Endodermal cell (in vitro differentiated cells): ENCODE results near the gene LRIG1. TPM values are rescaled to one million over a fixed set of nuclear protein-coding genes. Genes with fewer than 3 reads are reported as not detected.

ENCODE experiments used
- DNase-seq: peaks from one replicate; pipeline ENCODE4 v3.0.0-alpha.2; 2017
- H3K27ac ChIP-seq: 2 replicates; pipeline ENCODE4 v1.5.1; 2013; ENCODE audit warnings: mild to moderate bottlenecking, low read depth, low read length, moderate library complexity
- H3K27me3 ChIP-seq: 2 replicates; pipeline ENCODE4 v1.6.1; 2013; ENCODE audit warnings: mild to moderate bottlenecking, low read length, moderate library complexity; ENCODE audit not compliant: insufficient read depth, control insufficient read depth, poor library complexity, severe bottlenecking
- H3K36me3 ChIP-seq: 2 replicates; pipeline ENCODE4 v1.7.0; 2013; ENCODE audit warnings: mild to moderate bottlenecking, low read length, moderate library complexity; ENCODE audit not compliant: control insufficient read depth, insufficient read depth
- H3K4me1 ChIP-seq: one replicate; pipeline ENCODE4 v1.7.0; 2013; ENCODE audit warnings: low read length; ENCODE audit not compliant: control insufficient read depth, insufficient read depth
- H3K4me3 ChIP-seq: 2 replicates; pipeline ENCODE4 v1.5.1; 2013; ENCODE audit warnings: mild to moderate bottlenecking, low read length, moderate library complexity
- H3K9ac ChIP-seq: 2 replicates; pipeline ENCODE4 v1.6.1; 2013; ENCODE audit warnings: mild to moderate bottlenecking, low read length, moderate library complexity; ENCODE audit not compliant: poor library complexity, severe bottlenecking; ENCODE audit errors: extremely low read depth
- H3K9me3 ChIP-seq: 2 replicates; pipeline ENCODE4 v1.6.1; 2013; ENCODE audit warnings: mild to moderate bottlenecking, low read length, moderate library complexity; ENCODE audit not compliant: control insufficient read depth
- H3K27ac Mint-ChIP-seq: 2 replicates; pipeline ENCODE4 v1.8.0; 2020; ENCODE audit warnings: mixed read lengths
- H3K27me3 Mint-ChIP-seq: 2 replicates; pipeline ENCODE4 v1.8.0; 2021; ENCODE audit warnings: mild to moderate bottlenecking, mixed read lengths; ENCODE audit not compliant: insufficient read depth
- H3K36me3 Mint-ChIP-seq: 2 replicates; pipeline ENCODE4 v1.8.0; 2020; ENCODE audit warnings: low read depth, mixed read lengths
- H3K4me1 Mint-ChIP-seq: 2 replicates; pipeline ENCODE4 v1.8.0; 2020; ENCODE audit warnings: mixed read lengths
- H3K4me3 Mint-ChIP-seq: 2 replicates; pipeline ENCODE4 v1.8.0; 2020; ENCODE audit warnings: mild to moderate bottlenecking, moderate library complexity, mixed read lengths
- H3K9me3 Mint-ChIP-seq: 2 replicates; pipeline ENCODE4 v1.8.0; 2020; ENCODE audit warnings: mild to moderate bottlenecking, mixed read lengths
- CTCF ChIP-seq: fragments of 200-600 bp; sonication (generic); conservative IDR thresholded peaks from 2 replicates; pipeline ENCODE4 v1.5.0; 2021; ENCODE audit warnings: antibody characterized with exemption, mild to moderate bottlenecking
- WGBS, 2 experiments: methylation state at CpG; one replicate each; pipeline versions ENCODE4 v1.1.5 to v1.1.7; 2013; ENCODE audit warnings: missing lambda C conversion rate in 2 of 2, mixed read lengths in 1 of 2; ENCODE audit not compliant: insufficient coverage in 1 of 2, insufficient read length in 1 of 2; 5-methylcytosine and 5-hydroxymethylcytosine counted together
- total RNA-seq, 2 donors: library from RNA; stranded (reverse); fragmentation: NEBNext Ultra II Directional in 1 of 2; extraction: Animal tissue kit (Norgen Biotek cat#: 25700) in 1 of 2; gene quantifications; 2 replicates in 1 of 2; 3 replicates in 1 of 2; pipeline ENCODE4 v1.2.1, GENCODE V29; 2021

LRIG1 gene
- total RNA-seq, 2 donors from 2014 or later, result 37.5 to 42.3 TPM

GRCh38 chr3:66399529-66400232, 101.1 kb downstream of the LRIG1 start:
- Histone ChIP-seq H3K9ac (no peak overlapping the region), H3K9me3 (no peaks in the 10 kb centered on the region), H3K27ac (no peak overlapping the region), H3K4me1 (no peaks in the 10 kb centered on the region), H3K36me3 (peaks cover 91% of the 10 kb centered on the region), H3K27me3 (no peaks in the 10 kb centered on the region), H3K4me3 (no peak overlapping the region)
- Mint-ChIP-seq H3K9me3 (no peaks in the 10 kb centered on the region), H3K4me3 (no peak overlapping the region), H3K4me1 (peaks cover 20% of the 10 kb centered on the region), H3K27ac (no peak overlapping the region), H3K27me3 (no peaks in the 10 kb centered on the region), H3K36me3 (peaks cover 67% of the 10 kb centered on the region)
- TF ChIP-seq CTCF, result no peak
- peak; percentile 25 for DNase-seq
- 95 to 97% methylated on average over 7 to 10 of the region's 10 CpGs for WGBS, 2 experiments

- no peak overlapping the region for H3K9ac ChIP-seq
- H3K4me1 Mint-ChIP-seq, result peaks cover 11% of the 10 kb centered on the region
- no peak overlapping the region for H3K4me3 Mint-ChIP-seq
- no peaks in the 10 kb centered on the region for H3K27me3 Mint-ChIP-seq
- peak overlapping the region; percentile 62 for H3K27ac ChIP-seq
- H3K9me3 ChIP-seq, result no peaks in the 10 kb centered on the region
- TF ChIP-seq CTCF, result no peak
- H3K27ac Mint-ChIP-seq, result peak overlapping the region; percentile 50
- H3K4me3 ChIP-seq, result no peak overlapping the region
- no peaks in the 10 kb centered on the region for H3K4me1 ChIP-seq
- H3K36me3 ChIP-seq, result peaks cover 91% of the 10 kb centered on the region
- no peaks in the 10 kb centered on the region for H3K9me3 Mint-ChIP-seq
- 96% methylated on average over 8 to 9 of the region's 9 CpGs for whole genome bisulfite sequencing, 2 experiments
- H3K36me3 Mint-ChIP-seq, result peaks cover 71% of the 10 kb centered on the region
- H3K27me3 ChIP-seq, result no peaks in the 10 kb centered on the region
- peak; percentile 10 for DNase-seq
Measured at GRCh38 chr3:66398228-66399025, 102.4 kb downstream of the LRIG1 start.

GRCh38 chr3:66397745-66398144, 103.1 kb downstream of the LRIG1 start:
- Histone ChIP-seq H3K4me3 (no peak overlapping the region), H3K9me3 (no peaks in the 10 kb centered on the region), H3K27ac (peak overlapping the region; percentile 62), H3K36me3 (peaks cover 91% of the 10 kb centered on the region), H3K4me1 (no peaks in the 10 kb centered on the region), H3K9ac (no peak overlapping the region), H3K27me3 (no peaks in the 10 kb centered on the region)
- Mint-ChIP-seq H3K4me1 (peaks cover 11% of the 10 kb centered on the region), H3K9me3 (no peaks in the 10 kb centered on the region), H3K36me3 (peaks cover 70% of the 10 kb centered on the region), H3K27me3 (no peaks in the 10 kb centered on the region), H3K27ac (no peak overlapping the region), H3K4me3 (no peak overlapping the region)
- no peak for TF ChIP-seq CTCF
- 80 to 95% methylated on average over 1 to 2 of the region's 2 CpGs for WGBS, 2 experiments
- peak; percentile 5 for DNase-seq
